HT1080 (cell line): ENCODE results near the gene RBM14. TPM values are rescaled to one million over a fixed set of nuclear protein-coding genes. Genes with fewer than 3 reads are reported as not detected.
"Not testable (repeated sequence)": the region's sequence is repeated elsewhere in the genome, so short reads cannot be mapped to it uniquely, and the experiment has no call there.

Experiments used
- DNase-seq: peaks from one replicate; pipeline ENCODE4 v3.0.0-alpha.2; 2015; ENCODE audit warnings: low read depth
- total RNA-seq: library from RNA; depleted of rRNA; stranded (reverse); fragments of >200 nt; shearing (Covaris generic); gene quantifications from 2 replicates; pipeline ENCODE4 v1.2.3, GENCODE V29; 2014

The RBM14 gene
- total RNA-seq, 1 experiment from 2014 or later = 75.5 TPM

GRCh38 chr11:66631883-66632282, 15.5 kb downstream of the RBM14 start:
- DNase-seq = no peak

DNA sequence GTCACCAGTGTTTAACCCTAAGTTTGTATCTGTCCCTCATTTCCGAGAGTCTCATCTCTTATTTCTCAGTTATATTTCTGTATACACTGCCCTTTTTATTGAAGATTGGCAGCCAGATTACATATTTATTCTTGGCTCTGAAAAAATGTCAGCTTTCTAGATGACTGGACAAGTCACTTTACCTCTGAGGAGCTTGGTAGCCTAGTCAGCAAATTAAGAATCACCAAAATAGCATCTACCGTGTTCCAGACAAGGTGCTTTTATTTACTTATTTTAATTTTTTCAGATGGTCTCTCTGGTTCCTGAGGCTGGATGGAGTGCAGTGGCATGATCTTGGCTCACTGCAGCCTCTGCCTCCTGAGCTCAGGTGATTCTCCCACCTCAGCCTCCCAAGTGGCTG, 16.5 kb downstream of the RBM14 start:
- DNase-seq = no peak

DNA sequence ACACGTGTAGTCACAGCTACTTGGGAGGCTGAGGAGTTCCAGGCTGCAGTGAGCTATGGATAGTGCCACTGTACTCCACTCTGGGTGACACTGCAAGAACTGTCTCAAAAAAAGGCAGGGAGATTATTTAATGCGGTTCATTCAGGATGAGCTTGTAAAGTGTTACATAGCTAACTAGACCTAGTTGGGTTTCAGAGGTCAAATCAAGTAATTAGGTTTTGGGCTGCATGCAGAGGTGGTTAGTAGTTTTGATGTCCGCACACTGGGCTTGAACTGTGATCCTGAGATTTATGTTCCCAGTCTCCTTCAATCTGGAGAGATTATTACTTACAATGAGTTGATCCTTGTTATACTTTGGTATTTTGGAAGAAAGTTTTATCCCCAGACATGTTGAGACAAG, 20.0 kb downstream of the RBM14 start:
- DNase-seq = no peak

DNA sequence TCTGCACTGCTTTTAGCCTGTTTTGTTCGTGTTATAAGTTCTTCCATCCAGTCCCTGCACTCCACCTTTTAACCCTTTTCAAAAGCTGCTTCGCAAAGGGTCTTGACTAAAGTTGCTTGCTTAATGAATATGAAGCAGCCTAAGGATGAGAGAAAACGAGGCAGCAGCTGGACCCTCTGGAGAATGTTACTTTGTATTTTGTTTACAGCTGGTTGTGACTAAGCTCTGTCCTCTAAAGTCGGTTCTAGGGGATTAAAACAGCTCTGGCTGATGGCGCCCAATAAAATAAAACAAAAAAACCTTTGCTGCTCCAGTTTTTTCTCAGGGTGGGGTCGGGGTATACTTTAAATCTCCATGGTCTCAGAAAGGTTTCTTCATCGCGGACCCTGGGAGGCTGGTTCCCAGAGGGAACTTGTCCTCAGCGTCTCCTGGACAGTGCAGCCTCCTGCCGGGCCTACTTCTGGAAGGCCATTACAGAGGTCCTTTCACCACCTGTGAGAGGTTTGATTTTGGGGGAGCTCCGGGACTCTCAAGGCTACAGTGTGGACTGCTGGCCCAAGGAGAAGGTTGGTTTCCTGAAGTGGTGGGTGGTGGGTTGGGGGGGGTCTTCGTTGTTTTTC, 21.2 kb downstream of the RBM14 start:
- no peak for DNase-seq

DNA sequence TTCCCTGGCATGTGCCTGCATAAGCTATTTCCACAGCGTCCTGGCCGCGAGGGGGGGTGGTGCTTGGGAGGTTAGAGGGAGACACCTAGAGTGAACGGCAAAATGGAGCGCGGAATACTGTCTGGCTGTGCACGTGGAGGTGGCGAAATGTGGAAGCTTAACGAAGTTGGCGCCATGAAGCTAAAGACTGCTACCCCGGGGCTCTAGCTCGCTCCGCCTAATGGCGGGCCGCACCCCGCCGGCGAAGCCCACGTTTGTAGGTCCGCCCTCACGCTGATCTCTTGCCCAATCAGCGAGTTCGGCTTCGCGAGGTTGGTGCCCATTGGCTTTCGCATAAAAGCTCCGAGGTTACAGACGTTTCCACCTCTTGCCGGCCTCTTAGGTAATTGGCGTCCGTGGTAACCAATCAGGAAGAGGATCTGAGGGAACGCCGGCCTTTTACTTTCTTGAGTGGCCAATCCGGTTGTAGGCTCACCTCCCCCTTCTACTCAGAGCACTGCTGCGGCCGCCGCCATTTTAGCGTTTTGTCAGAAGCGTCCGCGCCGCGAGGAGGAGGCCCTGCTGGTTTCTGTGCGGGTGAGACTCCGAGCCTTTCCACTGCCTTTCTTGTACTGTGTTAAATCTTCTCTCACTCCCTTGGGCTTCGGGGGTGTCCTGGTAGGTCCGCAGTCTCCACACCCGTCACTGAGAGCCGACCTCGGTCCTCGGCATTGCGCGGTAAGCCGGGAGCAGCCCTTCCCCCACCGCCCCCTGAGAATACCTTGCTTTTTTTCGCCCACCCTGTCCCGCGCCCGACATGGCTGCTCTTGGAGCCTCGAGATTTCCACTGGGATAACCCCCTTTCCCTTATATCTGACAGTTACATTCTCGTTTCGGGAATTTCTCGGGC, 22.0 kb downstream of the RBM14 start, which contains the start of gene RBM4:
TSS of gene RBM4 (plus strand) at position 527 of the 889 bp plus-strand sequence. CDS start 1,009 bp downstream, outside the sequence.
- peak; percentile 99 for DNase-seq

GRCh38 chr11:66639066-66639813, 22.8 kb downstream of the RBM14 start:
- peak; percentile 19 for DNase-seq

- DNase-seq = not testable (repeated sequence)
Observed at GRCh38 chr11:66639814-66640340, 23.4 kb downstream of the RBM14 start.

DNA sequence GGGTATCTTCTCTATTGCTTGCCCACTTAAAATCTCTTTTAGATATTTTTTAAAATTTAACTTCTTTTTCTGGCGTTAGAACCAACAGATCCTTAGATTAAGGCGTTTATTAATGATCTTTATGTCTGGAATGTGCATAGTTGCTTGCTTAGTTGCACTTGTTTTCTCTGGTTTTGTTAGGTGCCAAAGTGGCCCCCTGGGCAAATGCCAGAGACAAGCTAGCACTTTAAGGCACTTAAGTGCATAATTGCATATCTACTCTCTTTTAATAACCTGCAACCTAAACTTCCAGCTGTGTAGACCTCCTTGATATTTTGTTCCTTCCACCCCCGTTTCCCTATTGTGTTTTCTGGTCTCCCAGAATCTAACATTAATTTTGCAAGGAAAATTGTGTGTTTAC, 25.4 kb downstream of the RBM14 start:
- no peak for DNase-seq

DNA sequence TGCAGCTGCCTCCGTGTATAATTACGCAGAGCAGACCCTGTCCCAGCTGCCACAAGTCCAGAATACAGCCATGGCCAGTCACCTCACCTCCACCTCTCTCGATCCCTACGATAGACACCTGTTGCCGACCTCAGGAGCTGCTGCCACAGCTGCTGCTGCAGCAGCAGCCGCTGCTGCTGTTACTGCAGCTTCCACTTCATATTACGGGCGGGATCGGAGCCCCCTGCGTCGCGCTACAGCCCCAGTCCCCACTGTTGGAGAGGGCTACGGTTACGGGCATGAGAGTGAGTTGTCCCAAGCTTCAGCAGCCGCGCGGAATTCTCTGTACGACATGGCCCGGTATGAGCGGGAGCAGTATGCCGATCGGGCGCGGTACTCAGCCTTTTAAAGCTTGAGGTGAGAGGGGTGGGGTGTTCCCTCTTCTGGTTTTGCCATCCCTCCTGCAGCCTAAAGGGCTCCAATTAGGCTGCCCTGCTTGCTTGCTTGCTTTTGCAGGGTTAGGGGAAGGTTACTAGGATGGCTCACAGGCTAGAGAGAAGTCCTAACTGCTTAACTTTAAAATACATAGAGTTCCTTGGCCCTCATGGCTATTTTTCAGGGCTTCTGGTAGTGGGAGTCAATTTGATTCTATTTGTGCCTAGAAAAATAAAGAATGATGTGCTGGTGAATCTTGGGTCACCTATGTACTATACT, 27.5 kb downstream of the RBM14 start:
- DNase-seq = no peak

DNA sequence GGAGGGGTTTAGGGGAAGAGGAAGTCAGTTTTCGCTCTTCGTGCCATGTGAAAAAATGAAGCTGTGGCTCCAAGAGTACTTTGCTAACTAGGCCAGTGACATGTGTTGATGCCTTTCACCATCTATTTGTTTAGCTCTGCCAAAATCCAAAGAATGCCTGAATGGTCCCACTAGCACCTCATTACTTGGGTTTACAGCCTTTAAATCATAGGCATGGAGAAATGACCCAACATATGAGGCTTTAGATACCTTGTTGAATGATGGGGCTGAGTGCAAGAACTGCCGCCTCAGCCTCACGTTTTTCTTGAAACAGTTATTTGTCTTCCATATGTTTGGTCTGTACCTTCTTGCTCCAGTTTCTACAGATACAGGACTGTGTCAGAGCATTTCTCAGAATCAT, 30.4 kb downstream of the RBM14 start:
- DNase-seq = no peak

DNA sequence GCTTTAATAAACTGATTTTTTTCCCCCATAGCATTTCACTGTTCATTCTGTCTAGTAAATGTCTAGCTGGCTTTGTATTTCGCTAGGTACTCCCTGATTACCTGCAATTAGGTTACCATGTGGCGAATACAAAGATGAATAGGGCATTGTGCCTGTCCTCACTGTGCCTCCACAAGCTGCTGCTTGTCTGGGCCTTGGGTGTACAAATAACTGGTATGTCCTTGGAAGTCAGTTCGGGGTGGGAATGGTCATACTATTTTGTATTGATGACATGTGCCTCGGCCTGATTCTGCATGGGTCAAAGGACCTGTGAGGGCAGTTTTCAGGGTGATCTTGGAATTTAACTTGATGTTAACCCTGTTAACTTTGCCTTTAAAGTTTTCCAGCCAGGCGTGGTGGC, 33.5 kb downstream of the RBM14 start:
- DNase-seq = no peak

DNA sequence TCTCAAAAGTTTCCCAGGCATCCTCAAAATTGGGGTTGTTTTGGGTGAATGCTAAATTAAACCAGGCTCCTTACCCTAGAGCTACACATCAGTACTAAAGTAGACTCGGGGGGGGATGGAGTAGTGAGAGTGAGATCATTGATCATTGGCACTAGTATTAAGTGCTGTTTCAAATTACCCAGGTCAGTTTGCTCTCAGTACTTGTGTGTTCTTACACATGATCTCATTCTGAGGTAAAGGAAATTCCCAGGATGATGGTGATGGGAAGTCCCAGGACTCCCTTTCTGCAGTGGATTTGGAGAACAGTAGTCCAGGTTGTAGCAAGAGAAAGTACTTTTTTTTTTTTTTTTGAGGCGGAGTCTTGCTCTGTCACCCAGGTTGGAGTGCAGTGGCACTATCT, 34.6 kb downstream of the RBM14 start:
- DNase-seq = no peak

DNA sequence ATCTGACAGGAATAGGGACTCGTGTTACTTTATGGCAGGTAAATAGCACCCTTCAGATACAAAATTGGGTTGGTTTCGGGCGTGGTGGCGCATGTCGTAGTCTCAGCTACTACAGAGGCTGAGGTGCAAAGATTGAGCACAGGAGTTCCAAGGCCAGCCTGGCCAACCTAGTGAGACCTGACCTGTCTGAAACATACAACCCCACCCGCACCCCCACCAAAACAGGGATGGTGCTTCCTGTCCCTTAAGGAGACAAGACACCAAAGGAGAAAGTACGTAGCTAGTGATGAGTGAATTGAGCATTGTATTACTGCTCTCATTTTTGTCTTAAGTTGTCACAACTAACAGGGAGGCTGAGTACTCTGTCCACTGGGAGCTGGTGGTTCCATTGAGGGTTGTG, 36.2 kb downstream of the RBM14 start:
- no peak for DNase-seq

GRCh38 chr11:66653123-66653522, 36.7 kb downstream of the RBM14 start:
- DNase-seq = peak; percentile 33

DNA sequence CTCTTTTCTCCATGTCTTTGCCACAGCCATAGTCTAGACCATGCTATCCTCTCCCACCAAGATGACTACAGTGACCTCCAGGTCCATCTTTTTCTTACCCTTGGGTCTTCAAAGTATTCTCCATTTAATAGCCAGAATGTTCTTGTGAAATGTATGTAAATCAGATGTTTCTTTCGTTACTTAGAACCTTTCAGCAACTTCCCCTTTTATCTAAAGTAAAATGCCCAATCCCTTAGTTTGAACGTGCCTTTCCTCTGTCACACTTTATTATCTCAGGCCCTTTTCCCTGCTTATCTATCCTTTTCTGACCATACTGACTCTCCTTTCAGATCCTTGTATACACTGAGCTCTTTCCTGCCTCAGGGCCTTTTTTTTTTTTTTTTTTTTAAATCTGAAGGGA, 43.3 kb downstream of the RBM14 start:
- DNase-seq = no peak

GRCh38 chr11:66663741-66664296, 47.4 kb downstream of the RBM14 start:
- DNase-seq = no peak

GRCh38 chr11:66665369-66665768, 48.9 kb downstream of the RBM14 start:
- no peak for DNase-seq

GRCh38 chr11:66670816-66671215, 54.4 kb downstream of the RBM14 start:
- no peak for DNase-seq

DNA sequence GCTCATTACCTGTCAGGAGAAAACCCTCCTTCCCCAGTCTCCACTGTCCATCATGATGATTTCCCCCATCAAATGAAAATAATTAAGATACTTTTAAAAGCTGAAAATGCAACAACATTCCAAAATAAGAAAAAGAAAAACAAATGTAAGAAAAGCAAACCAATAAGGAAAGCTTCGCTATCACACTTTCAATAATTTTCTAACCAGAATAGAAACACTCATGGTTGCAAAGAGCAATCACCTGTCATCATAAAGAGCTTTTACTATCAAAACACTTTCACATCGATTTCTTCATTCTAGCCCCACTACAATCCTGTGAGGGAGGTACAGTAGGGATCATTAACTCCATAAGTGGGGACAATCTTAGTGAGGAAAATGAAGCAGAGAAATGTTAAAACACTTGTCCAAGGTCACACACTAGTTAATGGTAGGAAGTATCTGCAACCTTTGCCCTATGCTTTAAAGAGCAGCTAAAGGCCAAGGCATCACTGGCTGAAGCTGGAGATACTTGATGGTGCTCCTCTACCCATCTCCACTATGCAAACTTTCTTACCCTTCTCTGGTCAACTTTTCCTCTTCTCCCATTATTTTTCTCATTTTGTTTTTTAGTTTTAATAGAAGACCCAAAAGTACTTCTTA, 58.7 kb downstream of the RBM14 start:
- DNase-seq = no peak

- DNase-seq = no peak
Observed at GRCh38 chr11:66676282-66676919, 60.0 kb downstream of the RBM14 start.
